ENCODE data around the gene SEMA3G.

Gene SEMA3G

GRCh38 chr3:52432225-52432624 lies 12.7 kb downstream of the SEMA3G start:
- Histone ChIP-seq H3K4me3 (ENCODE audit: low read depth in 1 of 2, low read length in 1 of 2) (no peak overlapping the region), H3K4me1 (ENCODE audit: control insufficient read depth in 1 of 2, insufficient read depth in 1 of 2, low read depth in 1 of 2, low read length in 1 of 2) (no peaks in the 10 kb centered on the region), H3K27ac (no peak overlapping the region), H3K27me3 (peaks cover 18% of the 10 kb centered on the region), H3K9me3 (no peaks in the 10 kb centered on the region), H3K36me3 (no peaks in the 10 kb centered on the region)
- no peak for TF ChIP-seq CTCF (IDR thresholded peaks at IDR 0.05)

GRCh38 chr3:52431459-52432223 lies 13.3 kb downstream of the SEMA3G start:
- Histone ChIP-seq H3K27me3 (peaks cover 18% of the 10 kb centered on the region), H3K4me1 (ENCODE audit: control insufficient read depth in 1 of 2, insufficient read depth in 1 of 2, low read depth in 1 of 2, low read length in 1 of 2) (no peaks in the 10 kb centered on the region), H3K27ac (no peak overlapping the region), H3K9me3 (no peaks in the 10 kb centered on the region), H3K36me3 (no peaks in the 10 kb centered on the region), H3K4me3 (ENCODE audit: low read depth in 1 of 2, low read length in 1 of 2) (no peak overlapping the region)
- no peak for TF ChIP-seq CTCF (IDR thresholded peaks at IDR 0.05)

- Histone ChIP-seq H3K9me3 (no peaks in the 10 kb centered on the region), H3K27me3 (peaks cover 18% of the 10 kb centered on the region), H3K4me1 (ENCODE audit: control insufficient read depth in 1 of 2, insufficient read depth in 1 of 2, low read depth in 1 of 2, low read length in 1 of 2) (no peaks in the 10 kb centered on the region), H3K27ac (no peak overlapping the region), H3K4me3 (ENCODE audit: low read depth in 1 of 2, low read length in 1 of 2) (no peak overlapping the region), H3K36me3 (no peaks in the 10 kb centered on the region)
- no peak for TF ChIP-seq CTCF (IDR thresholded peaks at IDR 0.05)
Observed at GRCh38 chr3:52430416-52430810, 14.5 kb downstream of the SEMA3G start.

- no peak overlapping the region for H3K27ac ChIP-seq
Observed at GRCh38 chr3:52429779-52430415, 15.0 kb downstream of the SEMA3G start.

GRCh38 chr3:52429031-52429430 lies 15.9 kb downstream of the SEMA3G start:
- H3K4me3 ChIP-seq (ENCODE audit: low read depth in 1 of 2, low read length in 1 of 2): no peak overlapping the region
- H3K27ac ChIP-seq: no peak overlapping the region
- H3K27me3 ChIP-seq: peaks cover 9% of the 10 kb centered on the region
- no peaks in the 10 kb centered on the region for H3K36me3 ChIP-seq
- no peak for TF ChIP-seq CTCF (IDR thresholded peaks at IDR 0.05)
- H3K4me1 ChIP-seq (ENCODE audit: control insufficient read depth in 1 of 2, insufficient read depth in 1 of 2, low read depth in 1 of 2, low read length in 1 of 2): no peaks in the 10 kb centered on the region
- H3K9me3 ChIP-seq: no peaks in the 10 kb centered on the region

More at GRCh38 chr3:52429779-52430415, 15.0 kb downstream of the SEMA3G start:
- H3K4me1 ChIP-seq (ENCODE audit: control insufficient read depth in 1 of 2, insufficient read depth in 1 of 2, low read depth in 1 of 2, low read length in 1 of 2): no peaks in the 10 kb centered on the region
- TF ChIP-seq CTCF (IDR thresholded peaks at IDR 0.05): no peak
- H3K27me3 ChIP-seq: peaks cover 18% of the 10 kb centered on the region
- no peaks in the 10 kb centered on the region for H3K36me3 ChIP-seq
- no peaks in the 10 kb centered on the region for H3K9me3 ChIP-seq
- H3K4me3 ChIP-seq (ENCODE audit: low read depth in 1 of 2, low read length in 1 of 2): no peak overlapping the region
